ENCODE results near the gene PTPRN2.

- TF ChIP-seq CTCF (IDR thresholded peaks at IDR 0.05) (no peak), POLR2A (IDR thresholded peaks at IDR 0.05) (no peak)
These were observed 1031.0 kb downstream of the PTPRN2 start for GRCh38 chr7:157556642-157556944.
